Measurements from ENCODE around the gene SEMA5A. TPM values are rescaled to one million over a fixed set of nuclear protein-coding genes. Genes with fewer than 3 reads are reported as not detected.

SEMA5A gene
- total RNA-seq, 1 donor from 2014 or later = 43.2 TPM

DNA sequence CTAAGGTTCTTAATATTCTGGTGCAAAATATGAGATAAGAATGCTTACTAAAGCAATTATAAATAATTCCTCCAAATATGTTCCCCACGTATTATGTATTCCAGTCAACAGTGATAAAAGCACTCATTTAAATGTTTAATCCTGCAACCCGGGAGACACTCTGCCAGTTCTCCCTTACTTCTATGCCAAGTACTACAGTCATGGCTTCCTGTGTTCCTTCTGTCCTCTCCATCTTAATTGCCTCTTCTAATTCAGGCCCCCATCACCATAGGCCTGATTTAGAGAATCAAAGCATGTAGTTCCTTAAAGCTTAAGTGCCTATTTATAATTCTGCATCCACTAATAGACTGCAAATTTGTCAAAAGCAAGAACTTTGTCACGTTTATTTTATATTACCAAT, 474.8 kb downstream of the SEMA5A start:
- Histone ChIP-seq H3K9me3 (replicated peaks) (no peaks in the 10 kb centered on the region), H3K27me3 (ENCODE audit: low read depth) (no peaks in the 10 kb centered on the region), H3K27ac (replicated peaks) (no peak overlapping the region), H3K36me3 (peaks cover 4% of the 10 kb centered on the region), H3K4me3 (no peak overlapping the region), H3K4me1 (peaks cover 5% of the 10 kb centered on the region)
- DNase-seq = no peak
- no peak for TF ChIP-seq CTCF (IDR thresholded peaks at IDR 0.05; ENCODE audit: borderline replicate concordance)
- intact Hi-C loops (cut with micrococcal nuclease) = no loop called here

DNA sequence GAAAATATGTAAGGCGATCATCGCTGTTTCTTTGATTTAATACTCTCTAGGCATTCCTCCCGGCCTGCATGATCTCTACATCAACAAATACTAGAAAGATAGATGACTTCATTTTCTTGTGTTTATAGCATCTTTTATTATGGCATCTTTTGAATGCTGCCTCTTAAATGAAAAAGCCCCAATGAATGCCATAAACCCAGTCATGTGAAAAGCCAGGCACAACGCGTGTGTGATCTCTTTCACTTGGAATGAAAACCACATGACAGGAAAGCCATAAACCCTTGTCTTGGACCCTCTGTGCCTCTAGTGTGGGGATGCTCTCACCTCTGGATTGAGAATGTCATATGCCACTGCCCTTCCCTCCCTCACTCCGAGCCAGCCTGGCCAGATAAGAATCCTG, 476.2 kb downstream of the SEMA5A start:
- H3K9me3 ChIP-seq (replicated peaks) = peaks cover 1% of the 10 kb centered on the region
- H3K27me3 ChIP-seq (ENCODE audit: low read depth) = no peaks in the 10 kb centered on the region
- DNase-seq = no peak
- peaks cover 5% of the 10 kb centered on the region for H3K4me1 ChIP-seq
- peaks cover 18% of the 10 kb centered on the region for H3K36me3 ChIP-seq
- no peak for TF ChIP-seq CTCF (IDR thresholded peaks at IDR 0.05; ENCODE audit: borderline replicate concordance)
- intact Hi-C loops (cut with micrococcal nuclease) = no loop called here
- no peak overlapping the region for H3K4me3 ChIP-seq
- H3K27ac ChIP-seq (replicated peaks) = no peak overlapping the region

DNA sequence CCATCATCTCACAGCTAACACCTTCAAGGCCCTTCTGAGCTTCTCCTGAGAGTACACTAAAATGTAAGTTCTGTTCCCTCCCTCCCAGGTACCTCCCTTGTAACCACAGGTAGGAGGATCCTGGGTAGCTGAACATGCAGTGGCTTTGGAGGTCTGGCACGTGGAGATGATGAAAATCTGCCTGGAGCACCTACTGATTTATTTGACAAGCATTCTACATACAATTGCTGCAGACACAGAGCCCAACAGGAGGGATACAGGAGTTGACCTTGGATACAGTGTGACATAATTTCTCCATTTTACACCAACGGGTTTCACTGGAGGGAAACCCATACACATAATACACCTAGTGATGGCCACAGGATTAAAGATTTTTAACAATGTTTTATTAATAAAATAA, 478.7 kb downstream of the SEMA5A start:
- Histone ChIP-seq H3K9me3 (replicated peaks) (peaks cover 7% of the 10 kb centered on the region), H3K27me3 (ENCODE audit: low read depth) (no peaks in the 10 kb centered on the region), H3K27ac (replicated peaks) (no peak overlapping the region), H3K4me1 (peaks cover 5% of the 10 kb centered on the region), H3K36me3 (peaks cover 28% of the 10 kb centered on the region), H3K4me3 (no peak overlapping the region)
- no peak for TF ChIP-seq CTCF (IDR thresholded peaks at IDR 0.05; ENCODE audit: borderline replicate concordance)
- no peak for DNase-seq
- intact Hi-C loops (cut with micrococcal nuclease) = no loop called here

GRCh38 chr5:9066349-9066748, 479.5 kb downstream of the SEMA5A start:
- TF ChIP-seq CTCF (IDR thresholded peaks at IDR 0.05; ENCODE audit: borderline replicate concordance) = no peak
- Histone ChIP-seq H3K9me3 (replicated peaks) (peaks cover 7% of the 10 kb centered on the region), H3K27me3 (ENCODE audit: low read depth) (no peaks in the 10 kb centered on the region), H3K4me3 (no peak overlapping the region), H3K27ac (replicated peaks) (no peak overlapping the region), H3K36me3 (peaks cover 31% of the 10 kb centered on the region), H3K4me1 (peaks cover 5% of the 10 kb centered on the region)
- no peak for DNase-seq
- intact Hi-C loops (cut with micrococcal nuclease) = no loop called here

DNA sequence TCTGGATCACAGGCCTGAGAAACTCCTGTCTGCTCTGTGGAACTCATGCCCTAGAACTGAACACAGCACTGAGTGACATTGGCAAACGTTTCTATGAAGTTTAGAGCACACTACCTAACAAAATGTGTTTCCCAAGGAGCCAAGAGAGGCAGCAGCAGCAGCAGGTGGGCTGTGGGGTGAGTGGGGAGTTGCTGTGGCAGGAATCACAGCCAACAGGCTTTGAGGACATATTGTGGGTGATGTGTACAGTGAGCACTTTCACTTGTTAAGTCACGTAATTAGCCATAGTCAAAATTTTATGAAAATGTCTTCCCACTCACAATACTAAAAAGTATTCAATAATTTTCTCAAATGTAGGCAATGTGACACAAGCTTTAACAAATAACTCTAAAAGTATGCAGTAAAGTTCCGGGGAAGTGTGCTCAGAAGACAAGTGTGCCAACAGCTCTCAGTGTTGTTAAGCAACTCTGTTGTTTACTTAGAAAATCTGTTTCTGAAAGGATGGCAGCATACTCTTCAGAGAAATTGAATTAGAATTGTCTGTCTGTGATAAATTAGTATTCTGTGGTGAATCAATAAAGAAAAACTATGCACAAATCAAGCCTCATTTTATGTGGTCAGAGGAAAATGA, 482.1 kb downstream of the SEMA5A start:
- Histone ChIP-seq H3K27me3 (ENCODE audit: low read depth) (no peaks in the 10 kb centered on the region), H3K27ac (replicated peaks) (no peak overlapping the region), H3K4me1 (peaks cover 16% of the 10 kb centered on the region), H3K36me3 (peaks cover 31% of the 10 kb centered on the region), H3K4me3 (no peak overlapping the region), H3K9me3 (replicated peaks) (peaks cover 7% of the 10 kb centered on the region)
- no peak for TF ChIP-seq CTCF (IDR thresholded peaks at IDR 0.05; ENCODE audit: borderline replicate concordance)
- intact Hi-C loops (cut with micrococcal nuclease) = no loop called here
- no peak for DNase-seq
